ENCODE results near the gene MYCN.
"Not testable (repeated sequence)": the region's sequence is repeated elsewhere in the genome, so short reads cannot be mapped to it uniquely, and the experiment has no call there.

The MYCN gene

GRCh38 chr2:15908371-15908770 lies 32.0 kb upstream of the MYCN start:
- no peak for DNase-seq

GRCh38 chr2:15909157-15909556 lies 31.2 kb upstream of the MYCN start:
- DNase-seq, result no peak

GRCh38 chr2:15909736-15910135 lies 30.6 kb upstream of the MYCN start:
- DNase-seq, result no peak

DNA sequence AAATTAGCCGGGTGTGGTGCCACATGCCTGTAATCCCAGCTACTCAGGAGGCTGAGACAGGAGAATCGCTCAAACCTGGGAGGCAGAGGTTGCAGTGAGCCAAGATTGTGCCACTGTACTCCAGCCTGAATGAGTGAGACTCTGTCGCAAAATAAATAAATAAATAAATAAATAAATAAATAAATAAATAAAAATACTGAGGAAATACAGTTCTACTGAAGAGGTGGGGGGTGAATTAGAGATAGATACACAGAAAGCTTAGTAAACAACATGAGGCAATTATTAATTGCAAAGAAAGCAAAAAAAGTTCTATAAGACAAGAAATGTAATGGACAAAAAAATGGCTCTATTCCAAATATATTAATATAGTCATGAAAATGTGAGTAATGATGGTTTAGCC lies 29.1 kb upstream of the MYCN start:
- not testable (repeated sequence) for DNase-seq

- no peak for DNase-seq
Measured at GRCh38 chr2:15911686-15912085, 28.7 kb upstream of the MYCN start.

DNA sequence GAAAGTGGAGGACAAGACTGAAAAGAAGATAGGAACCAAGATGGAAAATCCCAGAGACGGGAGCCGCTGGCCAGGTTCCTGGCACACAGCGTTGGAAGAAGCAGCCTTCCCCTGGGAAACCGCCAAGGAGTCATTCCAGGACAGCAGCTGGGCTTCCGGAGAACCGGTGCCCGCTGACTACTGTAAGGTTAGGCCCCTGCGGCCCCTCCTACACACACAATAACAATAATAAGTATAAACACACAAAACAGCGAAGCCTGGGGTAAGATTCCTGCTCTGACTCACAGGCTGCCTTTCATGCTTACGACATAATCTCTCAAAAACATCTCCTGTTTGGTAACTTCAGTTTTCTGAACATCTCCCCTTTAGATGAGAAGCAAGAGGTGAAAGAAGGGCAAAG lies 28.1 kb upstream of the MYCN start:
- no peak for DNase-seq

DNA sequence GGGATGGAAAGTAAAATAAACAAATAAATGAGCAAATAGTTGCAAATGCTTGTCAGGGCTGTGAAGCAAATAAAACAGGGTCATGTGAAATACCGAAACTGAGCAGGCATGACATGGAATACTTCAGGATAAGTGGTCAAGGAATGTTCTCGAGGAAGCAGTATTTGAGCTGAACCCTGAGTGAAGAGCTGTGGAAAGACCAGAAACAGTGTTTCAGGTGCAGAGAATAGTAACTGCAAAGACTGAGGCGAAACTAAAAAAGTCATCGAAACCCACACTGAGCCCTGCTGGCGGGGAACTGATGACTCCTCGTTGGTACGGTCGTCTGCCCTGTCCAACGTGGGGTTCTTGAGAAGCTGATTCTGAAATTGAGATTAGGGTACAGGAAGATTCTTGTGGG lies 27.2 kb upstream of the MYCN start:
- no peak for DNase-seq

GRCh38 chr2:15914596-15915385 lies 25.6 kb upstream of the MYCN start:
- DNase-seq, result no peak

- not testable (repeated sequence) for DNase-seq
Measured at GRCh38 chr2:15915546-15915945, 24.8 kb upstream of the MYCN start.

DNA sequence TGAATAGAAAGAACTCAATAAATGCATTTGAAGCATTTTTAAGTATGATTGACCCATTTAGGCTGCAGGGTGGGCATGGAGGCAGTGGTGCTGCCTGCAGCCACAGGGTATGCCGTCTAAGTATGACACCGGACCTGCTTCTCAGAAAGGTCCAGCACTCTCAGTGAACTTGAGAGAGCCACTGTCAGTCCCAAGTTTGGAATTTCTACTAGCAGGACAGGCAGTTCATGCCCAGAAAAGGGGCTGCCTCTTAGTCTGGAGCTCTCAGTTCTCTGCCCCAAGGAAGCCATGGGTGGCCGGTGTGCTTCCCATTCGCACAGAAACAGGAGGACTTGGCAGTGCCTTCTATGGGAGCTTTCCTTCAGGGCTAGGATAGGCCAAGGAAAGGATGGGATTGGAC lies 24.0 kb upstream of the MYCN start:
- no peak for DNase-seq

DNA sequence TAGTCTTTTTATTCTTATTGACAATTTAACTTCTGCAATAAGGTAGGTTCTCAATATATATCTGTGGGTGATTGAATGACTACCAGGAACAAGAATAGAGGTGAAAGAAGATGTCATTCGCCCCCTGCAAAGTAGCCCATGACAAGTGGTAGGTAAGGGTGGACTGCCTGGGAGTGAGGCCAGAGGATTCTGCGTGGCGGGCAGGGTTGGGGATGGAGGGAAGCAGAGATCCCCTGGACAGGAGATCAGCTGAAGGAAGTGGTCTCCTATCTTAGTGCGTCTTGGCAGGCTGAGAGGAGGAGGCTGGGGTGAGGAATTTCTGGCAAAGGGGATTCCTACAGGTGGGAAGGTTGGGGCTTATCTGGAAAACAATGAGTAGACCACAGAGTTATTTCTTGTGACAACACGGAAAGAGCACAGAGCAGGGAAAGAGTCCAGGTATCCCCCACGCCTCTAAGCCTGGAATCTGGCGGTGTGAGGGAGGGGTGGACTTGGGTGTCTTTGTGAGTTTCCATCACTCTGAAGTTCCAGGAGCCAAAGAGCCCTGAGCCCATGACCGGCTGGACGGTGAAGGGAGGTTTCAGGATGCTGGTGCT lies 21.5 kb upstream of the MYCN start:
- no peak for DNase-seq

- DNase-seq, result no peak
Measured at GRCh38 chr2:15919716-15920434, 20.5 kb upstream of the MYCN start.

DNA sequence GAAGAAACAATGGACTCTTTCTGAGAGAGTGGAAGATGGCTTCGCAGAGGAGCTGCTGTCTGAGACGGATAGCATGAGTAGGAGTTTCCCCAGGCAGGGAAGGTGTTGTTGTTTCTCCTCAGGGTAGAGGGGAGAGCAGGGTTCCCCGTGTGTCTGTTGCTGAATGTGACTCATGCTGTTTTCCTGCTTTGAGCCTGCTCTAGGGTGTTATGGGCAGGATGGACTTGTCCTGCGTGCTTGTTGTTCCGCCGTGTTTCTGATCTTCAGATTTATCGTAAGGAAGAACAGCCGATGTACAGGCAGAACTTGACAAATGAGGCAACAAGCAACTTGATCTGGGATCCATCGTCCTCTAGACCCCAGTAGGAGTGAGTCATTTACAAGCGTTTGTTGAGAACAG lies 19.7 kb upstream of the MYCN start:
- DNase-seq, result no peak

DNA sequence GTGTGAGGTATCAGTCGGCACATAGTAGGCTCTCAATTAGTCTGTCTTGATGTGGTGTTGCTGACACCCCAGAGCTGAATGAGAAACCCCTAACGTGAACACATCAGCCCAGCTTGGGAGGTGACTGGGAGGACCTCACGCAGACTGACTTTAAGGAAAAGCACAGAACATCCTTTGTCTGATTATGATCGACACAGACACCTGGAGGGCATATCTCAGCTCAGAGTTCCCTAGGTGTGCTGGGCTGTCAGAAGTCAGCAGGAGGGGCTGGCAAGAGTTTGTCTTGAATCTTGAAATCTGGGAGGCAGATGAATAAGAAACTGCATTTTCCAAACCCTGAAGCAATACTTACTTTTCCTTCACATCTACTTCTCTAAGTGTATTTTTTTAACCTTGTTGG lies 16.8 kb upstream of the MYCN start:
- DNase-seq, result no peak

- DNase-seq, result no peak
Measured at GRCh38 chr2:15925819-15926218, 14.5 kb upstream of the MYCN start.

DNA sequence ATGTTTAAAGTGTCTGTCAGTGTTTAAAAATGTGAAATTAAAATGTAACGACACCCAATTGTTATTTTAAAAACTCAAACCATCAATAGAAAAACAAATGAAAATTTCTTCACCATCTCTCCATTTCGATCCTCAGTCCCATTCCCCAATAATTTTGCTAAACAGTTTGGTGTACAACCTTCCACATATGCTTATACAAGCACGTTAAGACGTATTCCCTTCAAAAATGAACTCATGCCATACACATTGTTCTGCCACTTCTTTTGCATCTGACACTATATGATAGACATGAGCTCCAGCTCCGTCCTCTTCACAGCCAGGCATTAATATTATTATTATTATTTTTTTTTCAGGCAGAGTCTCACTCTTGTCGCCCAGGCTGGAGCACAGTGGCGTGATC lies 14.1 kb upstream of the MYCN start:
- no peak for DNase-seq

GRCh38 chr2:15927551-15928218 lies 12.7 kb upstream of the MYCN start:
- DNase-seq, result no peak

GRCh38 chr2:15929008-15929407 lies 11.3 kb upstream of the MYCN start:
- not testable (repeated sequence) for DNase-seq

DNA sequence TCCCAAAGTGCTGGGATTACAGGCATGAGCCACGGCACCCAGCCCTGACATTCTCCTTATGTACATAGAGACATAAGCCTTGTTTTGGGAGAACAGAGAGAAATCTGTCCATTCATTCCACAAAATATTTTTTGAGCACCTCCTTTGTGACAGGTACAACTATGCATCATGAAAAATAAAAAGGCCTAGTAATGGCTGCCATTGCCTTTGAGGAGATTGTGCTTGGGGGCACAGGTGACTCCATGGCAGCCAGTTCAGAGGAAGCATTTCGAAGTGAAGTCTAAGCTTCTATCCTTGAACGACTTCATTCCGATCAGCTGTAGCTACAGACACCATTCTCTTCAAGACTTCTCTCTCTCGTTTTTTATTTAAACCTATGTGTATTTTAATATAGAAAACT lies 10.5 kb upstream of the MYCN start:
- no peak for DNase-seq

- DNase-seq, result no peak
Measured at GRCh38 chr2:15930589-15931318, 9.6 kb upstream of the MYCN start.

DNA sequence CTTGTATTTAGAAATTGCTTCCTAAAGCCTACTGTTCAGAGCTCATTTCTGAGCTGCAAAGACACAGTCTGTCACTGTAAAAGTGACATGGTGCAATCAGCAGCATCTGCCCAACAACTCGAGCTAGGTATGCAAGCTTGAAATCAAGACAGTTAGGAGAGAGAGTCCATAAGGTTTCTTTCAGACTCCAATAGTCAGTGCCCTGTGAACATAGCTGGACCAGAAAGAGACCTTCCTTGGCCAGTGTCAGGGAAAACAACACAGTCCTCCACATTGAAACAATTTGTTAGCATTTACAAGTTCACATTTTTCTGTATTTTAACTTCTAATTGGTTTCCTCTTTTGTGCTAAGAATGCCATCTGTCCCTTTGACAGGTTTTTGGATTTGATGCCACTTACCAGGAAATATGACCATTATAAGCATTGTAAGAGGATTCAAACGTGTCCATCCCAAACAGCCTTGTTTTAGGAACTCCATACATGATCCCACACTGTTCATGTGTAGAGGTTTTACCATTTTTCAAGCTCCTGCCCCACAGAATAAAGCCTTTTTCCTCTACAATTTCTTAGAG lies 8.9 kb upstream of the MYCN start:
- no peak for DNase-seq

GRCh38 chr2:15931950-15932349 lies 8.4 kb upstream of the MYCN start:
- DNase-seq, result no peak
